Stomach (tissue), 9 donors: ENCODE data around the gene CCND2. TPM values are rescaled to one million over a fixed set of nuclear protein-coding genes. Genes with fewer than 3 reads are reported as not detected.

Experiments used
- DNase-seq, 2 donors: peaks; one replicate each; pipeline versions ENCODE4 v3.0.0 to v3.0.0-alpha.2; 2013 to 2019
- H3K27ac ChIP-seq, 5 donors: fragments of 200-600 bp in 4 of 5; sonication (generic) in 4 of 5; one replicate each; pipeline ENCODE4 v1.5.1; 2013 to 2019; ENCODE audit warnings: mild to moderate bottlenecking in 1 of 5, moderate library complexity in 1 of 5
- H3K27me3 ChIP-seq, 3 donors: fragments of 200-600 bp; sonication (generic); one replicate each; pipeline ENCODE4 v1.5.1; 2017 to 2019; ENCODE audit warnings: mixed run types in 1 of 3
- H3K36me3 ChIP-seq, 4 donors: fragments of 200-600 bp; sonication (generic); 1 replicate in 3 of 4; 2 replicates in 1 of 4; pipeline ENCODE4 v1.5.1; 2016 to 2019
- H3K4me1 ChIP-seq, 4 donors: fragments of 200-600 bp; sonication (generic); one replicate each; pipeline ENCODE4 v1.5.1; 2016 to 2019
- H3K4me3 ChIP-seq, 4 donors: fragments of 200-600 bp; sonication (generic) in 3 of 4; one replicate each; pipeline ENCODE4 v1.5.1; 2016 to 2019; ENCODE audit warnings: mild to moderate bottlenecking in 1 of 4
- H3K9me3 ChIP-seq, 4 donors: fragments of 200-600 bp; sonication (generic); one replicate each; pipeline ENCODE4 v1.5.1; 2016 to 2019
- EP300 ChIP-seq: sonication (generic); formaldehyde crosslinking; IDR thresholded peaks from one replicate; pipeline ENCODE4 v1.6.1; 2017; ENCODE audit warnings: antibody characterized with exemption
- POLR2A ChIP-seq, 4 donors: fragments of 450-650 bp; IDR thresholded peaks; one replicate each; pipeline ENCODE4 v1.6.1; 2016; ENCODE audit warnings: antibody characterized with exemption in 4 of 4, control low read depth in 2 of 4, mild to moderate bottlenecking in 1 of 4, moderate library complexity in 1 of 4
- POLR2AphosphoS5 ChIP-seq, 3 donors: sonication (generic); formaldehyde crosslinking; IDR thresholded peaks; one replicate each; pipeline ENCODE4 v1.6.1; 2016; ENCODE audit warnings: antibody characterized with exemption in 3 of 3
- WGBS, 5 donors: extraction: QIAGEN DNeasy Blood & Tissue Kit in 3 of 5; methylation state at CpG; one replicate each; pipeline versions ENCODE4 v1.1.5 to v1.1.7; 2013 to 2018; 5-methylcytosine and 5-hydroxymethylcytosine counted together
- intact Hi-C: fragments of 100-400 bp; cut with DNase I; formaldehyde crosslinking; loops from one replicate; pipeline ENCODE4 v1.15.1; 2023; ENCODE audit warnings: low total_unique reads
- polyA plus RNA-seq, 3 donors: library from polyadenylated mRNA; stranded (reverse); fragments of 200-250 nt; gene quantifications; one replicate each; pipeline ENCODE4 v1.2.3, GENCODE V29; 2013
- total RNA-seq, 5 donors: library from RNA; depleted of rRNA; stranded (reverse); fragments of >200 nt; gene quantifications; one replicate each; pipeline versions ENCODE4 v1.1.0 to v1.2.3, GENCODE V29; 2014 to 2016
- TF ChIP-seq, protein P1 (sequence below), 7 experiments: fragments of 450-650 bp in 4 of 7; fragments of 200-600 bp in 3 of 7; sonication (generic) in 3 of 7; IDR thresholded peaks; one replicate each; pipeline ENCODE4 v1.5.1; 2016 to 2019; ENCODE audit warnings: antibody characterized with exemption in 7 of 7, control low read depth in 2 of 7, mild to moderate bottlenecking in 1 of 7
- donor health status: healthy with polysubstance abuse.
- donor health status: Bipolar disorder and iron deficiency.
- donor health status: healthy.

CCND2 gene
- total and polyA plus RNA-seq, 8 donors = 5.5 to 89.0 (median 28.1) TPM

DNA sequence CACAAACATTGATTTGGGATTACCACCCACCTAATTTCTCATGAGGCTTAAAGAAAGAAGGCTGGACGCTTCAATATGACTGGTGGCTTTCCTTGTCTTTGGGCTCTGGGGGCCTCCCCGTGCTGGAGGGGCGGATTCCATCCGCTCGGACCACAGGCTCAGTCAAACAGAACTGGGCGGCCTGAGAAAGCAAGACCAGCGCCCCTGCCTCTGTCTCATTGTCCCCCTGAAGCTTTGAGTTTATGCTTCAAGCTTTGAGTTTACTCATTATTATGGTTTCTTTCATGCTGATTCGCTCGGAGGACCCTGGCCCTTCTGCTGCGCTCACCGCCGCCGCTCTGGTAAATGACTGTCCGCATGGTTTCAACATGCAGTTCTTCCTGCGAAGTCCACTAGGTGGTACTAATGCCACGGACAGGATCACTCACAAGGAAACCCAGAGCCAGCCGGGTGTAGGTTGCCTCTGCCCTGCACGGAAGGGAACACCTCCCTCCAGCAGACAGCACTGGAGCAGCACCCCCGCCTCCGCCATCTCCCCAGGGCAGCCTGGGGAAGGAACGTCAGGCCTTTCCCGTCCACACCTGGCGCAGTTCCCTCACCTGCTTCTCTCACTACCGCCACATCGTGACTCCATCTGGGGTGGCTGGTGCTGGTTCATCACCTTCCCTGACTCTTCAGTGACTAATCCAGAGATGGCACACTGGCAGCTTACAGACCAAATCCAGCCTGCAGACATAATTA, 34.2 kb downstream of the CCND2 start:
- 20 to 36% (median 24%) methylated on average over 24 to 25 of the region's 25 CpGs for WGBS, 5 donors
- TF ChIP-seq EP300 (no peak), POLR2AphosphoS5 (IDR thresholded peaks at IDR 0.05) (peak in 1 of 3 donors; percentile 40), POLR2A (IDR thresholded peaks at IDR 0.05) (no peak)
- TF ChIP-seq, protein P1, sequence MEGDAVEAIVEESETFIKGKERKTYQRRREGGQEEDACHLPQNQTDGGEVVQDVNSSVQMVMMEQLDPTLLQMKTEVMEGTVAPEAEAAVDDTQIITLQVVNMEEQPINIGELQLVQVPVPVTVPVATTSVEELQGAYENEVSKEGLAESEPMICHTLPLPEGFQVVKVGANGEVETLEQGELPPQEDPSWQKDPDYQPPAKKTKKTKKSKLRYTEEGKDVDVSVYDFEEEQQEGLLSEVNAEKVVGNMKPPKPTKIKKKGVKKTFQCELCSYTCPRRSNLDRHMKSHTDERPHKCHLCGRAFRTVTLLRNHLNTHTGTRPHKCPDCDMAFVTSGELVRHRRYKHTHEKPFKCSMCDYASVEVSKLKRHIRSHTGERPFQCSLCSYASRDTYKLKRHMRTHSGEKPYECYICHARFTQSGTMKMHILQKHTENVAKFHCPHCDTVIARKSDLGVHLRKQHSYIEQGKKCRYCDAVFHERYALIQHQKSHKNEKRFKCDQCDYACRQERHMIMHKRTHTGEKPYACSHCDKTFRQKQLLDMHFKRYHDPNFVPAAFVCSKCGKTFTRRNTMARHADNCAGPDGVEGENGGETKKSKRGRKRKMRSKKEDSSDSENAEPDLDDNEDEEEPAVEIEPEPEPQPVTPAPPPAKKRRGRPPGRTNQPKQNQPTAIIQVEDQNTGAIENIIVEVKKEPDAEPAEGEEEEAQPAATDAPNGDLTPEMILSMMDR (IDR thresholded peaks at IDR 0.05) = peak in 5 of 7 experiments; percentile 50 to 73 (median 58)

DNA sequence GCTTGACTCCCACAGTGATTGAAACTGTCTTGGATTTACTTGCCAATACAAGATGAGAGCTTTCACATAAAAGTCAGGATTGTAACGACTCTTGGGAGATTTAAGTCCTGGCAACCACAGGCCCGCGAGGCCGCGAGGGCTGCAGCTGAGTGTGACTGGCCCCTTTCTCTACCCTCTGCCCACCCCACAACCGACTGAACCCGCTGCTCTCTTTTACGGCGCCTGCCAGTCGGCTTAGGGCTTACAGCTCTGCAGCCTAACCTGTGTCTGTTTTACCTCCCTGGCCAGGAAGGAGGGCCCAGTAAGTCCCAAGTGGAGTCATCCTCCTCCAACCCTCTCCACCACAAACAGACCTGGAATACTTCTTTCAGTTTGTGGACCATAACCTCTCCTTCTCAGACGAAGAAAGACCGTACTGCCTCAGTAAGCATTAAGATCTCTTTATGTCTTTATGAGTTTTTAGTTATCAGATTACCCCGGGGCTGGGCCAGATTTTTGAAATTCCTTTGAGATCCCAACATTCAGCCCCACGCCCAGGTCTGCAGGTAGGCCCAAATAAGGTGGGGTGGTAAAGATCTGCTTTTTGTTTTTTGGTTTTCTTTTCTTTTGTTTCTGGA, 34.9 kb downstream of the CCND2 start:
- 64 to 82% (median 73%) methylated on average over 10 to 14 of the region's 14 CpGs for WGBS, 5 donors
- H3K27ac ChIP-seq = peak overlapping the region in 1 of 5 donors; percentile 52
- intact Hi-C loops = no loop called here

More for the DNA sequence above, 34.2 kb downstream of the CCND2 start:
- H3K4me1 ChIP-seq = peaks cover 0 to 30% (median 14%) of the 10 kb centered on the region in 4 donors
- peak overlapping the region in 1 of 4 donors; percentile 9 for H3K4me3 ChIP-seq
- peaks cover 0 to 17% (median 13%) of the 10 kb centered on the region in 4 donors for H3K36me3 ChIP-seq
- peak overlapping the region in 2 of 5 donors; percentile 52 to 58 for H3K27ac ChIP-seq
- DNase-seq = peak; percentile 77 to 92
- no peaks in the 10 kb centered on the region for H3K9me3 ChIP-seq
- no peaks in the 10 kb centered on the region for H3K27me3 ChIP-seq
- intact Hi-C loops = no loop called here

DNA sequence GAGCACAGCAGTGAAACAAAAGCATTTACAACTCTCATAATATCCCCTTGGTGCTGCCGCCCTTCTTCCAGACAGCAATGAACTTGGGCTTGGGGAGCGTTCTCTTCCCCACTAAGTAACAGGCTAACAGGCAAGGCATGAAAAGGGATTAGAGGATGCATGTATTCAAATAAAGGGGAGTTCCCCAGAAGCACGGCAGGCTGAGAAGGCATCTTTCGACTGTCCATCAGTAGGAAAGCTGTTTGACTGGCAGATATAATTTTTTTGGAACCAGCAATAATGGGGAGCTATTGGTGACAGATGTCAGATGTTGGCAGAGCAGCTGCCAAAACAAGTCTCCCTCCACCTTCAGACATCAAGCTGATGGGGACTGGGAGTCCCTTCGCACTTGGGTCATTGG, 38.2 kb downstream of the CCND2 start:
- intact Hi-C loops = loop anchor here (10.0 kb wide), 1 partner anchor 223 kb away; the partner anchor contains the start of gene RAD51AP1
- Histone ChIP-seq H3K27ac (no peak overlapping the region), H3K4me1 (peaks cover 0 to 19% (median 7%) of the 10 kb centered on the region in 4 donors), H3K9me3 (no peaks in the 10 kb centered on the region), H3K4me3 (no peak overlapping the region), H3K27me3 (no peaks in the 10 kb centered on the region), H3K36me3 (no peaks in the 10 kb centered on the region)
- TF ChIP-seq, protein P1 (IDR thresholded peaks at IDR 0.05) = no peak
- no peak for TF ChIP-seq POLR2A (IDR thresholded peaks at IDR 0.05)
- no peak for TF ChIP-seq POLR2AphosphoS5 (IDR thresholded peaks at IDR 0.05)
- no peak for TF ChIP-seq EP300
- no peak for DNase-seq
- 83 to 94% (median 90%) methylated on average over 5 of the region's 5 CpGs for WGBS, 5 donors

More for the DNA sequence above, 34.9 kb downstream of the CCND2 start:
- DNase-seq = no peak
- Histone ChIP-seq H3K4me3 (no peak overlapping the region), H3K27me3 (no peaks in the 10 kb centered on the region), H3K36me3 (peaks cover 0 to 16% (median 9%) of the 10 kb centered on the region in 4 donors), H3K9me3 (no peaks in the 10 kb centered on the region), H3K4me1 (peaks cover 0 to 25% (median 12%) of the 10 kb centered on the region in 4 donors)
- TF ChIP-seq POLR2A (IDR thresholded peaks at IDR 0.05) (no peak), POLR2AphosphoS5 (IDR thresholded peaks at IDR 0.05) (no peak), EP300 (no peak)
- TF ChIP-seq, protein P1 (IDR thresholded peaks at IDR 0.05) = no peak

DNA sequence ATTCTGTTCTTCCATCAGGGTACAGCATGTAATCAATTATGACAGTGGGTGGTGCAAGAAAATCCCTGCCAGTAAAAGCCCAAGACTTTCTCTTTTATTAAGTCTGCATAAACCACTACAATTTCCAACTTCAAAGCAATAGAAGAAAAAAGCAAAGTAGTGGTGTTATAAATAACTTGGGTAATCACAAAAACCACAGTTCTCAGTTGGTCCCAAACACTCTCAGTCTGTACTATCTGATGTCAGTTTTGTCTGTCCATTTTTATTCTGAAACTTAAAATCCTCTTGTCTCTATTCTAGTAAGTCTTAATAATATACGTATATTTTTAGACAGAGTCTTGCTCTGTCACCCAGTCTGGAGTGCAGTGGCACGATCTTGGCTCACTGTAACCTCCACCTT, 38.7 kb downstream of the CCND2 start:
- H3K36me3 ChIP-seq = no peaks in the 10 kb centered on the region
- intact Hi-C loops = loop anchor here (10.0 kb wide), 1 partner anchor 223 kb away; the partner anchor contains the start of gene RAD51AP1
- no peak for DNase-seq
- TF ChIP-seq POLR2AphosphoS5 (IDR thresholded peaks at IDR 0.05) (no peak), POLR2A (IDR thresholded peaks at IDR 0.05) (no peak), EP300 (no peak)
- TF ChIP-seq, protein P1 (IDR thresholded peaks at IDR 0.05) = no peak
- no peak overlapping the region for H3K4me3 ChIP-seq
- no peaks in the 10 kb centered on the region for H3K9me3 ChIP-seq
- no peaks in the 10 kb centered on the region for H3K27me3 ChIP-seq
- peaks cover 0 to 14% (median 6%) of the 10 kb centered on the region in 4 donors for H3K4me1 ChIP-seq
- H3K27ac ChIP-seq = no peak overlapping the region
- 91 to 100% (median 95%) methylated on average over 2 of the region's 2 CpGs for WGBS, 5 donors
